Measurements from ENCODE around the gene SMG6.
"Not testable (repeated sequence)": the region's sequence is repeated elsewhere in the genome, so short reads cannot be mapped to it uniquely, and the experiment has no call there.

Gene SMG6

GRCh38 chr17:2259769-2260536 is 43.6 kb downstream of the SMG6 start:
- no peak for DNase-seq

- DNase-seq = not testable (repeated sequence)
These were observed 44.8 kb downstream of the SMG6 start for GRCh38 chr17:2258830-2259229.

GRCh38 chr17:2253768-2254406 is 49.7 kb downstream of the SMG6 start:
- DNase-seq = no peak

- DNase-seq = no peak
These were observed 50.2 kb downstream of the SMG6 start for GRCh38 chr17:2253362-2253761.

- DNase-seq = no peak
These were observed 52.5 kb downstream of the SMG6 start for GRCh38 chr17:2251098-2251497.

- no peak for DNase-seq
These were observed 53.2 kb downstream of the SMG6 start for GRCh38 chr17:2250140-2251095.

GRCh38 chr17:2247005-2247404 is 56.6 kb downstream of the SMG6 start:
- no peak for DNase-seq

GRCh38 chr17:2244545-2245525 is 58.8 kb downstream of the SMG6 start:
- peak; percentile 9 for DNase-seq

GRCh38 chr17:2243953-2244352 is 59.6 kb downstream of the SMG6 start:
- no peak for DNase-seq

- DNase-seq = no peak
These were observed 61.8 kb downstream of the SMG6 start for GRCh38 chr17:2241823-2242222.

GRCh38 chr17:2240541-2240940 is 63.0 kb downstream of the SMG6 start:
- no peak for DNase-seq

GRCh38 chr17:2239882-2240430 is 63.6 kb downstream of the SMG6 start:
- DNase-seq = no peak

GRCh38 chr17:2239170-2239551 is 64.4 kb downstream of the SMG6 start:
- no peak for DNase-seq

- no peak for DNase-seq
These were observed 65.0 kb downstream of the SMG6 start for GRCh38 chr17:2238432-2239169.

GRCh38 chr17:2237950-2238349 is 65.6 kb downstream of the SMG6 start:
- no peak for DNase-seq

GRCh38 chr17:2237521-2237921 is 66.1 kb downstream of the SMG6 start:
- DNase-seq = no peak

- no peak for DNase-seq
These were observed 67.7 kb downstream of the SMG6 start for GRCh38 chr17:2235792-2236366.

- DNase-seq = no peak
These were observed 68.3 kb downstream of the SMG6 start for GRCh38 chr17:2235265-2235664.

GRCh38 chr17:2233441-2233947 is 70.1 kb downstream of the SMG6 start:
- DNase-seq = no peak

- DNase-seq = no peak
These were observed 71.3 kb downstream of the SMG6 start for GRCh38 chr17:2232244-2232638.

- no peak for DNase-seq
These were observed 72.7 kb downstream of the SMG6 start for GRCh38 chr17:2230877-2231276.
